Measurements from ENCODE around the gene AQP2. TPM values are rescaled to one million over a fixed set of nuclear protein-coding genes. Genes with fewer than 3 reads are reported as not detected.
"Not testable (repeated sequence)": the region's sequence is repeated elsewhere in the genome, so short reads cannot be mapped to it uniquely, and the experiment has no call there.

Gene AQP2
- total and polyA plus RNA-seq, 4 donors = not detected

GRCh38 chr12:49983892-49984291 lies 33.4 kb downstream of the AQP2 start:
- WGBS = 39% methylated on average over 8 of the region's 8 CpGs
- DNase-seq (ENCODE audit: low spot score) = no peak
- Histone ChIP-seq H3K4me1 (ENCODE audit: control insufficient read depth in 4 of 4, insufficient read depth in 4 of 4, low read length in 3 of 4) (peaks cover 0 to 8% (median 4%) of the 10 kb centered on the region in 4 donors), H3K4me3 (ENCODE audit: low read depth in 1 of 3, low read length in 3 of 3) (no peak overlapping the region), H3K27me3 (ENCODE audit: control insufficient read depth in 4 of 4, insufficient read depth in 4 of 4, low read length in 3 of 4) (no peaks in the 10 kb centered on the region), H3K36me3 (ENCODE audit: control insufficient read depth in 4 of 4, insufficient read depth in 3 of 4, low read depth in 1 of 4, low read length in 3 of 4) (no peaks in the 10 kb centered on the region), H3K27ac (ENCODE audit: low read depth in 1 of 2, low read length in 2 of 2) (no peak overlapping the region), H3K9ac (ENCODE audit: low read depth in 1 of 2, low read length in 2 of 2) (no peak overlapping the region), H3K9me3 (ENCODE audit: control insufficient read depth in 4 of 4, low read length in 3 of 4) (no peaks in the 10 kb centered on the region)
- TF ChIP-seq FOXA1 (IDR thresholded peaks at IDR 0.05) (no peak), RAD21 (IDR thresholded peaks at IDR 0.05) (no peak), CTCF (IDR thresholded peaks at IDR 0.05; ENCODE audit: low read depth, low read length, missing input control) (no peak), EGR1 (IDR thresholded peaks at IDR 0.05; ENCODE audit: low read depth in 2 of 2) (no peak)
- TF ChIP-seq, protein P1, sequence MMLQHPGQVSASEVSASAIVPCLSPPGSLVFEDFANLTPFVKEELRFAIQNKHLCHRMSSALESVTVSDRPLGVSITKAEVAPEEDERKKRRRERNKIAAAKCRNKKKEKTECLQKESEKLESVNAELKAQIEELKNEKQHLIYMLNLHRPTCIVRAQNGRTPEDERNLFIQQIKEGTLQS (IDR thresholded peaks at IDR 0.05) = no peak

- Histone ChIP-seq H3K4me1 (ENCODE audit: control insufficient read depth in 4 of 4, insufficient read depth in 4 of 4, low read length in 3 of 4) (peaks cover 0 to 11% (median 4%) of the 10 kb centered on the region in 4 donors), H3K27me3 (ENCODE audit: control insufficient read depth in 4 of 4, insufficient read depth in 4 of 4, low read length in 3 of 4) (no peaks in the 10 kb centered on the region), H3K4me3 (ENCODE audit: low read depth in 1 of 3, low read length in 3 of 3) (no peak overlapping the region), H3K9me3 (ENCODE audit: control insufficient read depth in 4 of 4, low read length in 3 of 4) (no peaks in the 10 kb centered on the region), H3K27ac (ENCODE audit: low read depth in 1 of 2, low read length in 2 of 2) (no peak overlapping the region), H3K9ac (ENCODE audit: low read depth in 1 of 2, low read length in 2 of 2) (no peak overlapping the region), H3K36me3 (ENCODE audit: control insufficient read depth in 4 of 4, insufficient read depth in 3 of 4, low read depth in 1 of 4, low read length in 3 of 4) (no peaks in the 10 kb centered on the region)
- no peak for TF ChIP-seq GABPA (IDR thresholded peaks at IDR 0.05 in 1 of 2, conservative IDR thresholded peaks at IDR 0.05 in 1 of 2)
- WGBS = 93% methylated on average over 9 of the region's 9 CpGs
- DNase-seq (ENCODE audit: low spot score) = no peak
These were observed 34.2 kb downstream of the AQP2 start for GRCh38 chr12:49984476-49985359.

GRCh38 chr12:49985981-49986380 lies 35.4 kb downstream of the AQP2 start:
- peaks cover 0 to 7% (median 2%) of the 10 kb centered on the region in 4 donors for H3K4me1 ChIP-seq (ENCODE audit: control insufficient read depth in 4 of 4, insufficient read depth in 4 of 4, low read length in 3 of 4)
- no peak overlapping the region for H3K27ac ChIP-seq (ENCODE audit: low read depth in 1 of 2, low read length in 2 of 2)
- TF ChIP-seq FOXA2 (IDR thresholded peaks at IDR 0.05) (no peak), HNF4G (IDR thresholded peaks at IDR 0.05) (no peak), JUND (IDR thresholded peaks at IDR 0.05) (no peak), NR2F2 (IDR thresholded peaks at IDR 0.05) (no peak), TAF1 (conservative IDR thresholded peaks at IDR 0.05) (no peak), EGR1 (IDR thresholded peaks at IDR 0.05; ENCODE audit: low read depth in 2 of 2) (no peak)
- TF ChIP-seq, protein P2, sequence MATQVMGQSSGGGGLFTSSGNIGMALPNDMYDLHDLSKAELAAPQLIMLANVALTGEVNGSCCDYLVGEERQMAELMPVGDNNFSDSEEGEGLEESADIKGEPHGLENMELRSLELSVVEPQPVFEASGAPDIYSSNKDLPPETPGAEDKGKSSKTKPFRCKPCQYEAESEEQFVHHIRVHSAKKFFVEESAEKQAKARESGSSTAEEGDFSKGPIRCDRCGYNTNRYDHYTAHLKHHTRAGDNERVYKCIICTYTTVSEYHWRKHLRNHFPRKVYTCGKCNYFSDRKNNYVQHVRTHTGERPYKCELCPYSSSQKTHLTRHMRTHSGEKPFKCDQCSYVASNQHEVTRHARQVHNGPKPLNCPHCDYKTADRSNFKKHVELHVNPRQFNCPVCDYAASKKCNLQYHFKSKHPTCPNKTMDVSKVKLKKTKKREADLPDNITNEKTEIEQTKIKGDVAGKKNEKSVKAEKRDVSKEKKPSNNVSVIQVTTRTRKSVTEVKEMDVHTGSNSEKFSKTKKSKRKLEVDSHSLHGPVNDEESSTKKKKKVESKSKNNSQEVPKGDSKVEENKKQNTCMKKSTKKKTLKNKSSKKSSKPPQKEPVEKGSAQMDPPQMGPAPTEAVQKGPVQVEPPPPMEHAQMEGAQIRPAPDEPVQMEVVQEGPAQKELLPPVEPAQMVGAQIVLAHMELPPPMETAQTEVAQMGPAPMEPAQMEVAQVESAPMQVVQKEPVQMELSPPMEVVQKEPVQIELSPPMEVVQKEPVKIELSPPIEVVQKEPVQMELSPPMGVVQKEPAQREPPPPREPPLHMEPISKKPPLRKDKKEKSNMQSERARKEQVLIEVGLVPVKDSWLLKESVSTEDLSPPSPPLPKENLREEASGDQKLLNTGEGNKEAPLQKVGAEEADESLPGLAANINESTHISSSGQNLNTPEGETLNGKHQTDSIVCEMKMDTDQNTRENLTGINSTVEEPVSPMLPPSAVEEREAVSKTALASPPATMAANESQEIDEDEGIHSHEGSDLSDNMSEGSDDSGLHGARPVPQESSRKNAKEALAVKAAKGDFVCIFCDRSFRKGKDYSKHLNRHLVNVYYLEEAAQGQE (IDR thresholded peaks at IDR 0.05) = no peak
- no peaks in the 10 kb centered on the region for H3K36me3 ChIP-seq (ENCODE audit: control insufficient read depth in 4 of 4, insufficient read depth in 3 of 4, low read depth in 1 of 4, low read length in 3 of 4)
- no peak for DNase-seq (ENCODE audit: low spot score)
- H3K4me3 ChIP-seq (ENCODE audit: low read depth in 1 of 3, low read length in 3 of 3) = no peak overlapping the region
- 96% methylated on average over 5 of the region's 5 CpGs for WGBS
- H3K9ac ChIP-seq (ENCODE audit: low read depth in 1 of 2, low read length in 2 of 2) = no peak overlapping the region
- H3K9me3 ChIP-seq (ENCODE audit: control insufficient read depth in 4 of 4, low read length in 3 of 4) = no peaks in the 10 kb centered on the region
- H3K27me3 ChIP-seq (ENCODE audit: control insufficient read depth in 4 of 4, insufficient read depth in 4 of 4, low read length in 3 of 4) = no peaks in the 10 kb centered on the region

DNA sequence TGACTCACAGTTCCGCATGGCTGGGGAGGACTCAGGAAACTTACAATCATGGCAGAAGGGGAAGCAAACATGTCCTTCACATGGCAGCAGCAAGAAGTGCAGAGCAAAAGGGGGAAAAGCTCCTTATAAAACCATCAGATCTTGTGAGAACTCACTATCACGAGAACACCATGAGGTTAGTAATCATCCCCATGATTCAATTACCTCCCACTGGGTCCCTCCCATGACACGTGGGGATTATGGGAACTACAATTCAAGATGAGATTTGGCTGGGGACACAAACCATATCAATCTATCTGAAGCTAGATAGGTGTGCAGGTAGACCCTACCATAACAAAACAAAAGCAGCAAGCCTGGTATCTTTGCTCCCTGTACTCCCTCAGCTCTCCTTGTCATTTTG lies 35.9 kb downstream of the AQP2 start:
- WGBS = 94% methylated on average over 3 of the region's 3 CpGs
- H3K9me3 ChIP-seq (ENCODE audit: control insufficient read depth in 4 of 4, low read length in 3 of 4); H3K36me3 ChIP-seq (ENCODE audit: control insufficient read depth in 4 of 4, insufficient read depth in 3 of 4, low read depth in 1 of 4, low read length in 3 of 4); DNase-seq (ENCODE audit: low spot score); H3K27me3 ChIP-seq (ENCODE audit: control insufficient read depth in 4 of 4, insufficient read depth in 4 of 4, low read length in 3 of 4); H3K9ac ChIP-seq (ENCODE audit: low read depth in 1 of 2, low read length in 2 of 2); H3K27ac ChIP-seq (ENCODE audit: low read depth in 1 of 2, low read length in 2 of 2); H3K4me1 ChIP-seq (ENCODE audit: control insufficient read depth in 4 of 4, insufficient read depth in 4 of 4, low read length in 3 of 4); H3K4me3 ChIP-seq (ENCODE audit: low read depth in 1 of 3, low read length in 3 of 3): not testable (repeated sequence)

Data from liver (tissue), 9 donors.